ENCODE results near the gene SELENOV.

SELENOV gene

GRCh38 chr19:39483141-39483540 lies 31.8 kb upstream of the SELENOV start:
- no peak for TF ChIP-seq CREB5 (CRISPR knock-in tag; IDR thresholded peaks at IDR 0.05; ENCODE audit: low read depth)
- no peak for TF ChIP-seq SNAI2 (CRISPR knock-in tag; IDR thresholded peaks at IDR 0.05)
- TF ChIP-seq ZC3H10 (CRISPR knock-in tag; IDR thresholded peaks at IDR 0.05): no peak
- no peak for TF ChIP-seq ZNF8 (CRISPR knock-in tag; IDR thresholded peaks at IDR 0.05)
- TF ChIP-seq POU6F1 (CRISPR knock-in tag; IDR thresholded peaks at IDR 0.05; ENCODE audit: borderline replicate concordance, low read depth): no peak
- no peak for TF ChIP-seq TOX (CRISPR knock-in tag; IDR thresholded peaks at IDR 0.05; ENCODE audit: borderline replicate concordance)
- TF ChIP-seq, protein P1, sequence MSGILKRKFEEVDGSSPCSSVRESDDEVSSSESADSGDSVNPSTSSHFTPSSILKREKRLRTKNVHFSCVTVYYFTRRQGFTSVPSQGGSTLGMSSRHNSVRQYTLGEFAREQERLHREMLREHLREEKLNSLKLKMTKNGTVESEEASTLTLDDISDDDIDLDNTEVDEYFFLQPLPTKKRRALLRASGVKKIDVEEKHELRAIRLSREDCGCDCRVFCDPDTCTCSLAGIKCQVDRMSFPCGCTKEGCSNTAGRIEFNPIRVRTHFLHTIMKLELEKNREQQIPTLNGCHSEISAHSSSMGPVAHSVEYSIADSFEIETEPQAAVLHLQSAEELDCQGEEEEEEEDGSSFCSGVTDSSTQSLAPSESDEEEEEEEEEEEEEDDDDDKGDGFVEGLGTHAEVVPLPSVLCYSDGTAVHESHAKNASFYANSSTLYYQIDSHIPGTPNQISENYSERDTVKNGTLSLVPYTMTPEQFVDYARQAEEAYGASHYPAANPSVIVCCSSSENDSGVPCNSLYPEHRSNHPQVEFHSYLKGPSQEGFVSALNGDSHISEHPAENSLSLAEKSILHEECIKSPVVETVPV (CRISPR knock-in tag; IDR thresholded peaks at IDR 0.05): no peak
- TF ChIP-seq, protein P2, sequence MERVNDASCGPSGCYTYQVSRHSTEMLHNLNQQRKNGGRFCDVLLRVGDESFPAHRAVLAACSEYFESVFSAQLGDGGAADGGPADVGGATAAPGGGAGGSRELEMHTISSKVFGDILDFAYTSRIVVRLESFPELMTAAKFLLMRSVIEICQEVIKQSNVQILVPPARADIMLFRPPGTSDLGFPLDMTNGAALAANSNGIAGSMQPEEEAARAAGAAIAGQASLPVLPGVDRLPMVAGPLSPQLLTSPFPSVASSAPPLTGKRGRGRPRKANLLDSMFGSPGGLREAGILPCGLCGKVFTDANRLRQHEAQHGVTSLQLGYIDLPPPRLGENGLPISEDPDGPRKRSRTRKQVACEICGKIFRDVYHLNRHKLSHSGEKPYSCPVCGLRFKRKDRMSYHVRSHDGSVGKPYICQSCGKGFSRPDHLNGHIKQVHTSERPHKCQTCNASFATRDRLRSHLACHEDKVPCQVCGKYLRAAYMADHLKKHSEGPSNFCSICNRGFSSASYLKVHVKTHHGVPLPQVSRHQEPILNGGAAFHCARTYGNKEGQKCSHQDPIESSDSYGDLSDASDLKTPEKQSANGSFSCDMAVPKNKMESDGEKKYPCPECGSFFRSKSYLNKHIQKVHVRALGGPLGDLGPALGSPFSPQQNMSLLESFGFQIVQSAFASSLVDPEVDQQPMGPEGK (CRISPR knock-in tag; IDR thresholded peaks at IDR 0.05; ENCODE audit: borderline replicate concordance): no peak
- no peak for ATAC-seq

DNA sequence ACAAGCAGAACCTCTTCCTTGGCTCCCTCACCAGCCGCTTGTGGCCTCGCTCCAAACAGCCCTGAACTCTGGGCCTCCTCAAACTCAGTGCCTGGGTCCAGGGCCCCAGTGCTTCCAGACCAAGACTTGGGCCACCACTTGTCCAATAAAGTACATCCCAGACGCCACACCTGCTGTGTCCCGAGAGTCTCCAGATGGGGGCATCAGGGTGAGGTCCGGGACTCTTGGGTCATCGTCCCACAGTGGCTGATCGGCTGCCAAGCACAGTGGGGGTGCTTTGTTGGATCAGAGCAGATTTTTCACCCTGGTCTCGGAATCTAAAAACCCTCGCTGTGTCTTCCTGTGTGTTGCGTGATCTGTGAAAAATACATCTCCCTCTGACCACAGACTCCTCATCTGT lies 25.2 kb upstream of the SELENOV start:
- no peak for ATAC-seq
- TF ChIP-seq GLIS3 (CRISPR knock-in tag; IDR thresholded peaks at IDR 0.05) (no peak), TOX (CRISPR knock-in tag; IDR thresholded peaks at IDR 0.05; ENCODE audit: borderline replicate concordance) (no peak), ESRRG (CRISPR knock-in tag; IDR thresholded peaks at IDR 0.05) (no peak), BACH2 (CRISPR knock-in tag; IDR thresholded peaks at IDR 0.05; ENCODE audit: borderline replicate concordance) (no peak), CSDC2 (CRISPR knock-in tag; IDR thresholded peaks at IDR 0.05) (no peak)
- TF ChIP-seq, protein P1 (CRISPR knock-in tag; IDR thresholded peaks at IDR 0.05): no peak

DNA sequence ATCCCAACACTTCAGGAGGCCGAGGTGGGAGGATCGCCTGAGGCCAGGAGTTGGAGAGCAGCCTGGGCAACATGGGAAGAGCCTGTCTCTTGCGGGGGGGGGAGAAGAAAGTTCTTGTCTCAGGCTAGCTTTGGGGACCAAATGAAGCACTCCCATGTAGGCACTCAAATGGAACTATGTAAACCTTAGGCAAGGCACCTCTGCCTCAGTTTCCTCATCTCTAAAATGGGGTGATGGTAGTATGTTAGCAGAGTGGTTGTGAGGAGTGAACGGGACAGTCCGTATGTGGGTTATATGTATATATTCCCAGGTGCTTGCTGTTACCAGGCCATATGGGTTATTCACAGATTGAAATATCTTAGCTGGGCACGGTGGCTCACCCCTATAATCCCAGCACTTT lies 22.7 kb upstream of the SELENOV start:
- no peak for ATAC-seq
- TF ChIP-seq POU6F1 (CRISPR knock-in tag; IDR thresholded peaks at IDR 0.05; ENCODE audit: borderline replicate concordance, low read depth): no peak
- TF ChIP-seq BACH2 (CRISPR knock-in tag; IDR thresholded peaks at IDR 0.05; ENCODE audit: borderline replicate concordance): no peak
- no peak for TF ChIP-seq RARB (CRISPR knock-in tag; IDR thresholded peaks at IDR 0.05)
- no peak for TF ChIP-seq TOX (CRISPR knock-in tag; IDR thresholded peaks at IDR 0.05; ENCODE audit: borderline replicate concordance)
- no peak for TF ChIP-seq OSR1 (CRISPR knock-in tag; IDR thresholded peaks at IDR 0.05)
- no peak for TF ChIP-seq ZNF565 (CRISPR knock-in tag; conservative IDR thresholded peaks at IDR 0.05; ENCODE audit: low read depth)
- no peak for TF ChIP-seq ARNTL (CRISPR knock-in tag; IDR thresholded peaks at IDR 0.05; ENCODE audit: borderline replicate concordance, low read depth)
- TF ChIP-seq CREB5 (CRISPR knock-in tag; IDR thresholded peaks at IDR 0.05; ENCODE audit: low read depth): no peak
- no peak for TF ChIP-seq ZC3H10 (CRISPR knock-in tag; IDR thresholded peaks at IDR 0.05)
- TF ChIP-seq GLIS3 (CRISPR knock-in tag; IDR thresholded peaks at IDR 0.05): no peak
- no peak for TF ChIP-seq TCF4 (CRISPR knock-in tag; IDR thresholded peaks at IDR 0.05; ENCODE audit: borderline replicate concordance)
- no peak for TF ChIP-seq ESRRG (CRISPR knock-in tag; IDR thresholded peaks at IDR 0.05)
- no peak for TF ChIP-seq ZNF70 (CRISPR knock-in tag; IDR thresholded peaks at IDR 0.05)
- TF ChIP-seq, protein P2 (CRISPR knock-in tag; IDR thresholded peaks at IDR 0.05; ENCODE audit: borderline replicate concordance): no peak
- TF ChIP-seq ZFP3 (CRISPR knock-in tag; IDR thresholded peaks at IDR 0.05): no peak
- TF ChIP-seq ISL1 (CRISPR knock-in tag; IDR thresholded peaks at IDR 0.05): no peak
- no peak for TF ChIP-seq CSDC2 (CRISPR knock-in tag; IDR thresholded peaks at IDR 0.05)
